ENCODE results near the gene DYRK3. TPM values are rescaled to one million over a fixed set of nuclear protein-coding genes. Genes with fewer than 3 reads are reported as not detected.

Gene DYRK3
- total RNA-seq, 1 experiment from 2014 or later = 33.1 TPM

GRCh38 chr1:206654828-206655227, 19.5 kb downstream of the DYRK3 start:
- DNase-seq (ENCODE audit: low read depth, low spot score) = peak; percentile 46
- in situ Hi-C loops (cut with HindIII; ENCODE audit: low pct_unique_long_range_greater_than_20kb, low sequenced_read_pairs) = no loop called here

- in situ Hi-C loops (cut with HindIII; ENCODE audit: low pct_unique_long_range_greater_than_20kb, low sequenced_read_pairs) = no loop called here
- no peak for DNase-seq (ENCODE audit: low read depth, low spot score)
Measured at GRCh38 chr1:206655471-206655882, 20.1 kb downstream of the DYRK3 start.

GRCh38 chr1:206656936-206657335, 21.6 kb downstream of the DYRK3 start:
- no peak for DNase-seq (ENCODE audit: low read depth, low spot score)
- in situ Hi-C loops (cut with HindIII; ENCODE audit: low pct_unique_long_range_greater_than_20kb, low sequenced_read_pairs) = no loop called here

- no peak for DNase-seq (ENCODE audit: low read depth, low spot score)
Measured at GRCh38 chr1:206657751-206658150, 22.4 kb downstream of the DYRK3 start.

GRCh38 chr1:206658264-206658980, 23.1 kb downstream of the DYRK3 start:
- DNase-seq (ENCODE audit: low read depth, low spot score) = peak; percentile 55
- in situ Hi-C loops (cut with HindIII; ENCODE audit: low pct_unique_long_range_greater_than_20kb, low sequenced_read_pairs) = no loop called here

More at GRCh38 chr1:206657751-206658150, 22.4 kb downstream of the DYRK3 start:
- in situ Hi-C loops (cut with HindIII; ENCODE audit: low pct_unique_long_range_greater_than_20kb, low sequenced_read_pairs) = no loop called here

- in situ Hi-C loops (cut with HindIII; ENCODE audit: low pct_unique_long_range_greater_than_20kb, low sequenced_read_pairs) = no loop called here
- DNase-seq (ENCODE audit: low read depth, low spot score) = no peak
Measured at GRCh38 chr1:206658981-206659273, 23.6 kb downstream of the DYRK3 start.

- in situ Hi-C loops (cut with HindIII; ENCODE audit: low pct_unique_long_range_greater_than_20kb, low sequenced_read_pairs) = no loop called here
- DNase-seq (ENCODE audit: low read depth, low spot score) = no peak
Measured at GRCh38 chr1:206660136-206660535, 24.8 kb downstream of the DYRK3 start.

- in situ Hi-C loops (cut with HindIII; ENCODE audit: low pct_unique_long_range_greater_than_20kb, low sequenced_read_pairs) = no loop called here
- DNase-seq (ENCODE audit: low read depth, low spot score) = no peak
Measured at GRCh38 chr1:206661161-206661820, 26.0 kb downstream of the DYRK3 start.

- no peak for DNase-seq (ENCODE audit: low read depth, low spot score)
- in situ Hi-C loops (cut with HindIII; ENCODE audit: low pct_unique_long_range_greater_than_20kb, low sequenced_read_pairs) = no loop called here
Measured at GRCh38 chr1:206662396-206663092, 27.2 kb downstream of the DYRK3 start.

- DNase-seq (ENCODE audit: low read depth, low spot score) = no peak
- in situ Hi-C loops (cut with HindIII; ENCODE audit: low pct_unique_long_range_greater_than_20kb, low sequenced_read_pairs) = no loop called here
Measured at GRCh38 chr1:206663362-206663761, 28.0 kb downstream of the DYRK3 start.

GRCh38 chr1:206663832-206664652, 28.7 kb downstream of the DYRK3 start:
- peak; percentile 75 for DNase-seq (ENCODE audit: low read depth, low spot score)
- in situ Hi-C loops (cut with HindIII; ENCODE audit: low pct_unique_long_range_greater_than_20kb, low sequenced_read_pairs) = no loop called here

- DNase-seq (ENCODE audit: low read depth, low spot score) = no peak
- in situ Hi-C loops (cut with HindIII; ENCODE audit: low pct_unique_long_range_greater_than_20kb, low sequenced_read_pairs) = no loop called here
Measured at GRCh38 chr1:206664740-206665139, 29.4 kb downstream of the DYRK3 start.

- DNase-seq (ENCODE audit: low read depth, low spot score) = no peak
- in situ Hi-C loops (cut with HindIII; ENCODE audit: low pct_unique_long_range_greater_than_20kb, low sequenced_read_pairs) = no loop called here
Measured at GRCh38 chr1:206666031-206666561, 30.8 kb downstream of the DYRK3 start.

GRCh38 chr1:206666954-206667665, 31.8 kb downstream of the DYRK3 start:
- no peak for DNase-seq (ENCODE audit: low read depth, low spot score)
- in situ Hi-C loops (cut with HindIII; ENCODE audit: low pct_unique_long_range_greater_than_20kb, low sequenced_read_pairs) = no loop called here

GRCh38 chr1:206668351-206668750, 33.0 kb downstream of the DYRK3 start:
- no peak for DNase-seq (ENCODE audit: low read depth, low spot score)
- in situ Hi-C loops (cut with HindIII; ENCODE audit: low pct_unique_long_range_greater_than_20kb, low sequenced_read_pairs) = no loop called here

- DNase-seq (ENCODE audit: low read depth, low spot score) = no peak
- in situ Hi-C loops (cut with HindIII; ENCODE audit: low pct_unique_long_range_greater_than_20kb, low sequenced_read_pairs) = no loop called here
Measured at GRCh38 chr1:206668874-206669410, 33.6 kb downstream of the DYRK3 start.
